ENCODE results near the gene ANK3.

DNA sequence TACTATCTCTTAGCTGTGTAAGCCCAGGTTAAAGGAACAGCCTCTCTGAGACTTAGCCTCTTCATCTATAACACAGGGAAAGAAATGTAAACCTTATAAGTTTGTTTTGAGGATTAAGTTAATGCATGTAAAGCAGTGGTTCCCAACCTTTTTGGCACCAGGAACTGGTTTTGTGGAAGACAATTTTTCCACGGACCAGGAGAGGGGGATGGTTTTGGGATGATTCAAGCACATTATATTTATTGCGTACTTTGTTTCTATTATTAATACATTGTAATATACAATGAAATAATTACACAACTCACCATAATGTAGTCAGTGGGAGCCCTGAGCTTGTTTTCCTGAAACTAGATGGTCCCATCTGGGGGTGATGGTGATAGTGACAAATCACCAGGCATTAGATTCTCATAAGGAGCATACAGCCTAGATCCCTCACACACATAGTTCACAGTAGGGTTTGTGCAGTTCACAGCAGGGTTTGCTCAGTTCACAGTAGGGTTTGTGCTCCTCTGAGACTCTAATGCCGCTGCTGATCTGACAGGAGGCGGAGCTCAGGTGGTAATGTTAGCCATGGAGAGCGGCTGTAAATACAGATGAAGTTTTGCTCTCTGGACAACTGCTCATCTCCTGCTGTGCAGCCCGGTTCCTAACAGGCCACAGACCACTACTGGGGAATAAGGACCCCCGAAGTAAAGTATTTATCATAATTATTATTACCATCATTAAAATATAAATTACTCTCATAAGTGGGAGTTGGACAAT is 41.3 kb upstream of the ANK3 start:
- TF ChIP-seq, protein P1, sequence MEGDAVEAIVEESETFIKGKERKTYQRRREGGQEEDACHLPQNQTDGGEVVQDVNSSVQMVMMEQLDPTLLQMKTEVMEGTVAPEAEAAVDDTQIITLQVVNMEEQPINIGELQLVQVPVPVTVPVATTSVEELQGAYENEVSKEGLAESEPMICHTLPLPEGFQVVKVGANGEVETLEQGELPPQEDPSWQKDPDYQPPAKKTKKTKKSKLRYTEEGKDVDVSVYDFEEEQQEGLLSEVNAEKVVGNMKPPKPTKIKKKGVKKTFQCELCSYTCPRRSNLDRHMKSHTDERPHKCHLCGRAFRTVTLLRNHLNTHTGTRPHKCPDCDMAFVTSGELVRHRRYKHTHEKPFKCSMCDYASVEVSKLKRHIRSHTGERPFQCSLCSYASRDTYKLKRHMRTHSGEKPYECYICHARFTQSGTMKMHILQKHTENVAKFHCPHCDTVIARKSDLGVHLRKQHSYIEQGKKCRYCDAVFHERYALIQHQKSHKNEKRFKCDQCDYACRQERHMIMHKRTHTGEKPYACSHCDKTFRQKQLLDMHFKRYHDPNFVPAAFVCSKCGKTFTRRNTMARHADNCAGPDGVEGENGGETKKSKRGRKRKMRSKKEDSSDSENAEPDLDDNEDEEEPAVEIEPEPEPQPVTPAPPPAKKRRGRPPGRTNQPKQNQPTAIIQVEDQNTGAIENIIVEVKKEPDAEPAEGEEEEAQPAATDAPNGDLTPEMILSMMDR (IDR thresholded peaks at IDR 0.05): no peak
- no peak for TF ChIP-seq POLR2A (IDR thresholded peaks at IDR 0.05)
